ENCODE measurements around the gene KRTAP13-2.

KRTAP13-2 gene

DNA sequence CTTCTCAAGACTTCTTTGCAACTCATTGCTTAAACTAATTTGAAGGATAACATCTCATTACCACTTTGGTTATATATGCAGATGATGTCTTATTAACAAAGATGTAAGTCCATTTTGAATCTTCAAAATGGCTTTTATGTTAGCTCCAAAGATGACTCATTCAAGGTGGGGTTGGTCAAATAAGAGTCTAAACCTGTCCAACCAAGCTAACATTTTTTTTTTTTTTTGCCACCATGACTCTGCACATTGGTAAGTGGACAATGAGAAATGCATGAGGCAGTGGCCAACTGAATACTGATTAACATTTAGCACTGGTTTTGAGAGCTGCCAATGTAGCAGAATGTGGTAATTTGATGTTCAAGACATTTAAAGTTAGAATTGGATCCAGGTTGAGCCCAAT, 34.3 kb downstream of the KRTAP13-2 start:
- ATAC-seq (ENCODE audit: low read depth), result no peak
- Histone ChIP-seq H3K9me3 (ENCODE audit: severe bottlenecking) (no peaks in the 10 kb centered on the region), H3K27me3 (ENCODE audit: insufficient read depth, poor library complexity, severe bottlenecking) (no peaks in the 10 kb centered on the region), H3K27ac (ENCODE audit: poor library complexity, severe bottlenecking) (no peak overlapping the region), H3K36me3 (ENCODE audit: low read depth) (no peaks in the 10 kb centered on the region), H3K4me3 (ENCODE audit: severe bottlenecking) (no peak overlapping the region), H3K4me1 (ENCODE audit: insufficient read depth, poor library complexity, severe bottlenecking) (peaks cover 4% of the 10 kb centered on the region)
- no peak for DNase-seq (ENCODE audit: low spot score)
- TF ChIP-seq, protein P1, sequence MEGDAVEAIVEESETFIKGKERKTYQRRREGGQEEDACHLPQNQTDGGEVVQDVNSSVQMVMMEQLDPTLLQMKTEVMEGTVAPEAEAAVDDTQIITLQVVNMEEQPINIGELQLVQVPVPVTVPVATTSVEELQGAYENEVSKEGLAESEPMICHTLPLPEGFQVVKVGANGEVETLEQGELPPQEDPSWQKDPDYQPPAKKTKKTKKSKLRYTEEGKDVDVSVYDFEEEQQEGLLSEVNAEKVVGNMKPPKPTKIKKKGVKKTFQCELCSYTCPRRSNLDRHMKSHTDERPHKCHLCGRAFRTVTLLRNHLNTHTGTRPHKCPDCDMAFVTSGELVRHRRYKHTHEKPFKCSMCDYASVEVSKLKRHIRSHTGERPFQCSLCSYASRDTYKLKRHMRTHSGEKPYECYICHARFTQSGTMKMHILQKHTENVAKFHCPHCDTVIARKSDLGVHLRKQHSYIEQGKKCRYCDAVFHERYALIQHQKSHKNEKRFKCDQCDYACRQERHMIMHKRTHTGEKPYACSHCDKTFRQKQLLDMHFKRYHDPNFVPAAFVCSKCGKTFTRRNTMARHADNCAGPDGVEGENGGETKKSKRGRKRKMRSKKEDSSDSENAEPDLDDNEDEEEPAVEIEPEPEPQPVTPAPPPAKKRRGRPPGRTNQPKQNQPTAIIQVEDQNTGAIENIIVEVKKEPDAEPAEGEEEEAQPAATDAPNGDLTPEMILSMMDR (IDR thresholded peaks at IDR 0.05; ENCODE audit: poor library complexity, severe bottlenecking), result no peak

DNA sequence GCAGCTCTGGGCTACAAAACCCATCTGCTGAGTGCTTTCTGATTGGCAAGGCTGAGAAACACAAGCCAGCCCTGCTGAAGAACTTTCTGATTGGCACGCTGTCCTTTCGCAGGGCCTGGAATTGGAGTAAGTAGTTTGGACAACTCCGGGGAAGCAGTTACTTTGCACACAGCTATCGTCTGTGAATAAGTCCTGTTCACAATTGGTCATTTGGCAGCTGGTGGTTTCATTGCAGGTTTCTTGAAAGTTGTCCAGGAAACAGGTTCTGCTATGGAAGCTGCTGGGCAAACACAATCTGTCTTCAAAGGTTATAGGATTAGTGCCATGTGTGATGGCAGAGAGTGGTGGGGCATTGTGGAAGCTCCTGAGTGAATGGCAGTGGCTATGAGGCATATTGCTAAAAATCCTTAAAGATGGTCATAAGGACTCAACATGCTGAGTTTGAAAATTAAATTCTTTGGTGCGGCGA, 34.8 kb downstream of the KRTAP13-2 start, which contains the start of gene KRTAP27-1:
Gene KRTAP27-1 (minus strand): TSS at position 419 of the 469 bp plus-strand sequence. CDS start 26 bp downstream, at position 393.
- no peaks in the 10 kb centered on the region for H3K27me3 ChIP-seq (ENCODE audit: insufficient read depth, poor library complexity, severe bottlenecking)
- no peaks in the 10 kb centered on the region for H3K36me3 ChIP-seq (ENCODE audit: low read depth)
- ATAC-seq (ENCODE audit: low read depth) (no peak), DNase-seq (ENCODE audit: low spot score) (no peak)
- H3K4me3 ChIP-seq (ENCODE audit: severe bottlenecking), result no peak within 1 kb of the TSS
- H3K27ac ChIP-seq (ENCODE audit: poor library complexity, severe bottlenecking), result no peak within 1 kb of the TSS
- H3K4me1 ChIP-seq (ENCODE audit: insufficient read depth, poor library complexity, severe bottlenecking), result peaks cover 4% of the 10 kb centered on the region
- H3K9me3 ChIP-seq (ENCODE audit: severe bottlenecking), result no peaks in the 10 kb centered on the region
- TF ChIP-seq, protein P1 (IDR thresholded peaks at IDR 0.05; ENCODE audit: poor library complexity, severe bottlenecking), result no peak

DNA sequence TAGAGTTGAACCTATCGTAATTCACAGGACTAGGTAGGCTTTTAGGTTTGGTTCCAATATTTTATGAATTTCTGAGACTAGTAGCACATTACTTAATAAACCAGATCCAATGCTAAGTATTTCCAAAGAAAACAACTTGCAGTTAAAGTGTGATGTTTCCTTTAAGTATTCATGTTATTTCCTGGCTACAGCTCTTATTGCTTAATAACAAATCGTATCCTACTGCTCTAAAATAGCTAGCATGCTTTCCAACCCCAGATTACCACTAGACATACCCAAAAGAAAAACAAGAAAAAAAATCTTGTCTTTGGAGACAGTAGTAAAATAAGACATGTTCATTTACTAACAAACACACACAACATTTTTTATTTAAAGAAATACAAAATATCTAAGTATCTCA, 35.5 kb downstream of the KRTAP13-2 start:
- no peaks in the 10 kb centered on the region for H3K36me3 ChIP-seq (ENCODE audit: low read depth)
- DNase-seq (ENCODE audit: low spot score) (no peak), ATAC-seq (ENCODE audit: low read depth) (peak; percentile 38; the same call in 1 of the 3 replicates)
- H3K27me3 ChIP-seq (ENCODE audit: insufficient read depth, poor library complexity, severe bottlenecking), result no peaks in the 10 kb centered on the region
- H3K9me3 ChIP-seq (ENCODE audit: severe bottlenecking), result no peaks in the 10 kb centered on the region
- no peak overlapping the region for H3K4me3 ChIP-seq (ENCODE audit: severe bottlenecking)
- peaks cover 4% of the 10 kb centered on the region for H3K4me1 ChIP-seq (ENCODE audit: insufficient read depth, poor library complexity, severe bottlenecking)
- TF ChIP-seq, protein P1 (IDR thresholded peaks at IDR 0.05; ENCODE audit: poor library complexity, severe bottlenecking), result no peak
- no peak overlapping the region for H3K27ac ChIP-seq (ENCODE audit: poor library complexity, severe bottlenecking)

DNA sequence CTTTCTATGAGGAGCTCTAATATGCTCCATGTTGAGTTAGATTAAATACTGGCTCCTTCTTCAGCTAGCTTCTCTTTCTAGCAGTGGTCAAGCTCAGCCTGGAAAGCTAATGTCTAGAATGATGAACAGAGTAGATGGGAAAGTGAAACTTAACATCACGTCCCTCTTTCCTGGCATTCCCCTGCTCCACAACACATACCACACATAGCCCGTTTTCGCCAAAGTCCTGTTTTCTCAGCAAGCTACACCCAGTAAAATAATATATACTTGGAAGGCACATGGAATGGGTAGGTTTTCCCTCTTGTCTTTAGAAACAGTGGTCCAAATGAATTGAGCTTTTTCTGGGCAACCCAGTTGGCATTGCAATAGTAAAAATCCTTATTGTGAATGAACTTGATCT, 38.3 kb downstream of the KRTAP13-2 start:
- Histone ChIP-seq H3K9me3 (ENCODE audit: severe bottlenecking) (no peaks in the 10 kb centered on the region), H3K27me3 (ENCODE audit: insufficient read depth, poor library complexity, severe bottlenecking) (no peaks in the 10 kb centered on the region), H3K4me1 (ENCODE audit: insufficient read depth, poor library complexity, severe bottlenecking) (peaks cover 7% of the 10 kb centered on the region), H3K4me3 (ENCODE audit: severe bottlenecking) (no peak overlapping the region), H3K36me3 (ENCODE audit: low read depth) (no peaks in the 10 kb centered on the region), H3K27ac (ENCODE audit: poor library complexity, severe bottlenecking) (no peak overlapping the region)
- ATAC-seq (ENCODE audit: low read depth) (no peak), DNase-seq (ENCODE audit: low spot score) (no peak)
- TF ChIP-seq, protein P1 (IDR thresholded peaks at IDR 0.05; ENCODE audit: poor library complexity, severe bottlenecking), result no peak

DNA sequence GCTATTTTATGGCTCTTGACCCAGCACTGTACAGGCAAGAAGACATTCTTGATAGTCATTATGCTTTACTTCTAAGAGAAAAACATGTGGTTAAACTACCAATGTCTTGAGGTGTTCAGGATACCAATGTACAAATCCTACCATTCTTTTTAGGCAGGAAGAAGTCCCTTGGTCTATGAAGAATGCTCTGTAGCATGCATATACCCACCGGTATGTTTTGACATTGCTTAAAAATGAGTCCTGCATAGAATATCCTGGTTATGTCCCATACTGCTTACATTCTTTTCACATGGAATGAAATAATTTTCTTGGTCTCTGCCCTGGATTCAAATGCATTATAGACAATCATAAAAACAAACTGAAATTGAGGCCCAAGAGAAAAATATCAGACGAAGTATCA, 39.4 kb downstream of the KRTAP13-2 start:
- TF ChIP-seq, protein P1 (IDR thresholded peaks at IDR 0.05; ENCODE audit: poor library complexity, severe bottlenecking), result no peak
- no peaks in the 10 kb centered on the region for H3K9me3 ChIP-seq (ENCODE audit: severe bottlenecking)
- no peaks in the 10 kb centered on the region for H3K36me3 ChIP-seq (ENCODE audit: low read depth)
- H3K27me3 ChIP-seq (ENCODE audit: insufficient read depth, poor library complexity, severe bottlenecking), result no peaks in the 10 kb centered on the region
- H3K4me1 ChIP-seq (ENCODE audit: insufficient read depth, poor library complexity, severe bottlenecking), result peaks cover 7% of the 10 kb centered on the region
- H3K4me3 ChIP-seq (ENCODE audit: severe bottlenecking), result no peak overlapping the region
- no peak for ATAC-seq (ENCODE audit: low read depth)
- DNase-seq (ENCODE audit: low spot score), result no peak
- no peak overlapping the region for H3K27ac ChIP-seq (ENCODE audit: poor library complexity, severe bottlenecking)
